HCT116 (cell line): Measurements from ENCODE around the gene P4HA2. TPM values are rescaled to one million over a fixed set of nuclear protein-coding genes. Genes with fewer than 3 reads are reported as not detected.

ENCODE experiments used
- ATAC-seq: fragments of 200-7000 bp; cut with Tn5 transposase; 2 replicates; pipeline ENCODE4 v1.9.1; 2020; ENCODE audit warnings: mild to moderate bottlenecking, moderate library complexity
- BruUV-seq: library from RNA; stranded (reverse); fragments of 400-500 nt; replicated peaks from 2 replicates; lab custom pipeline; 2021; lab: Mats Ljungman, UMichigan
- CTCF ChIA-PET: fragments of 300-600 bp; sonication (Branson Sonifier 250); formaldehyde crosslinking; loops from one replicate; lab custom pipeline; 2021; ENCODE audit warnings: antibody characterized with exemption; lab: Charles Lee
- POLR2A ChIA-PET: fragments of 300-600, 350-600 bp; sonication (Branson Sonifier 250); formaldehyde crosslinking; loops from one replicate; lab custom pipeline; 2021; ENCODE audit warnings: antibody characterized with exemption; lab: Charles Lee
- RAD21 ChIA-PET, 2 experiments: fragments of 300-600 bp; sonication (Branson Sonifier 250); formaldehyde crosslinking; loops; one replicate each; lab custom pipeline; 2023; ENCODE audit warnings: low total read pairs in 2 of 2; ENCODE audit not compliant: uncharacterized antibody in 2 of 2, unreplicated experiment in 2 of 2, low non-redundant PET in 1 of 2; lab: Charles Lee
- DNase-seq: peaks from one replicate; pipeline ENCODE4 v3.0.0-alpha.2; 2010; ENCODE audit warnings: low read depth, low spot score
- H2AFZ ChIP-seq: fragments of 200-600 bp; shearing (Covaris generic), sonication (generic); 2 replicates; pipeline ENCODE4 v1.6.1; 2017; ENCODE audit warnings: low read depth, mixed run types, mixed read lengths, antibody characterized with exemption, low read length; ENCODE audit not compliant: poor library complexity, severe bottlenecking
- H3K27ac ChIP-seq: 2 replicates; pipeline ENCODE4 v1.5.1; 2012; ENCODE audit warnings: low read depth, low read length
- H3K27me3 ChIP-seq: fragments of 200-600 bp; sonication (generic); 2 replicates; pipeline ENCODE4 v1.6.1; 2016; ENCODE audit warnings: mixed run types, low read length, mixed read lengths; ENCODE audit not compliant: insufficient read depth
- H3K36me3 ChIP-seq, 2 experiments: fragments of 200-500 bp in 1 of 2; fragments of 200-600 bp in 1 of 2; sonication (Bioruptor generic) in 1 of 2; sonication (generic) in 1 of 2; 2 replicates each; pipeline versions ENCODE4 v1.5.1 to v1.6.1; 2014 to 2016; ENCODE audit warnings: low read length in 2 of 2, inconsistent platforms in 1 of 2, mixed read lengths in 1 of 2, mixed run types in 1 of 2; ENCODE audit not compliant: insufficient read depth in 2 of 2, control insufficient read depth in 1 of 2
- H3K4me1 ChIP-seq, 2 experiments: fragments of 200-600 bp in 1 of 2; sonication (generic) in 1 of 2; 2 replicates each; pipeline versions ENCODE4 v1.5.1 to v1.6.1; 2012 to 2017; ENCODE audit warnings: low read length in 2 of 2, inconsistent platforms in 1 of 2, mild to moderate bottlenecking in 1 of 2, mixed read lengths in 1 of 2, mixed run types in 1 of 2, moderate library complexity in 1 of 2; ENCODE audit not compliant: insufficient read depth in 2 of 2, control insufficient read depth in 1 of 2
- H3K4me2 ChIP-seq: fragments of 200-600 bp; sonication (generic); 2 replicates; pipeline ENCODE4 v1.6.1; 2017; ENCODE audit warnings: mixed run types, low read length, mixed read lengths
- H3K4me3 ChIP-seq, 2 experiments: fragments of 200-600 bp in 1 of 2; sonication (generic) in 1 of 2; replicated peaks in 1 of 2; 2 replicates each; pipeline ENCODE4 v1.5.1; 2011 to 2016; ENCODE audit warnings: low read length in 2 of 2, control low read depth in 1 of 2, low read depth in 1 of 2, mild to moderate bottlenecking in 1 of 2, mixed read lengths in 1 of 2, mixed run types in 1 of 2
- H3K79me2 ChIP-seq: fragments of 200-600 bp; sonication (generic); 2 replicates; pipeline ENCODE4 v1.6.1; 2017; ENCODE audit warnings: mild to moderate bottlenecking, mixed run types, low read length, moderate library complexity, mixed read lengths; ENCODE audit not compliant: insufficient read depth
- H3K9ac ChIP-seq: fragments of 200-600 bp; sonication (generic); 2 replicates; pipeline ENCODE4 v1.6.1; 2016; ENCODE audit warnings: low read length, mixed read lengths
- H3K9me2 ChIP-seq: fragments of 200-600 bp; sonication (generic), shearing (Covaris generic); 2 replicates; pipeline ENCODE4 v1.6.1; 2017; ENCODE audit warnings: mixed run types, mild to moderate bottlenecking, moderate library complexity; ENCODE audit not compliant: insufficient read depth
- H3K9me3 ChIP-seq, 2 experiments: fragments of 200-500 bp in 1 of 2; fragments of 200-600 bp in 1 of 2; sonication (Bioruptor generic) in 1 of 2; sonication (generic) in 1 of 2; 2 replicates each; pipeline ENCODE4 v1.6.1; 2014 to 2017; ENCODE audit warnings: low read length in 2 of 2, mixed read lengths in 2 of 2, inconsistent platforms in 1 of 2, low read depth in 1 of 2, mild to moderate bottlenecking in 1 of 2, mixed run types in 1 of 2, moderate library complexity in 1 of 2; ENCODE audit not compliant: control insufficient read depth in 1 of 2, insufficient read depth in 1 of 2
- H4K20me1 ChIP-seq: fragments of 200-600 bp; sonication (generic), shearing (Covaris generic); 2 replicates; pipeline ENCODE4 v1.6.1; 2017; ENCODE audit warnings: mixed run types, mild to moderate bottlenecking, moderate library complexity; ENCODE audit not compliant: insufficient read depth
- CBX3 ChIP-seq: IDR thresholded peaks from 2 replicates; pipeline ENCODE4 v1.6.1; 2012; ENCODE audit warnings: low read depth
- CEBPB ChIP-seq: IDR thresholded peaks from 2 replicates; pipeline ENCODE4 v1.6.1; 2012; ENCODE audit warnings: low read depth
- EGR1 ChIP-seq: IDR thresholded peaks from 2 replicates; pipeline ENCODE4 v1.6.1; 2012; ENCODE audit warnings: low read depth
- ELF1 ChIP-seq: IDR thresholded peaks from 2 replicates; pipeline ENCODE4 v1.6.1; 2012; ENCODE audit warnings: low read depth, borderline replicate concordance
- EZH2 ChIP-seq: fragments of 200-600 bp; sonication (generic); IDR thresholded peaks from 2 replicates; pipeline ENCODE4 v1.6.1; 2017; ENCODE audit warnings: antibody characterized with exemption, mixed run types
- EZH2phosphoT487 ChIP-seq: fragments of 200-600 bp; IDR thresholded peaks from 2 replicates; pipeline ENCODE4 v1.6.1; 2018; ENCODE audit warnings: antibody characterized with exemption, borderline replicate concordance
- FOSL1 ChIP-seq: IDR thresholded peaks from 2 replicates; pipeline ENCODE4 v1.6.1; 2012; ENCODE audit warnings: low read depth
- JUND ChIP-seq: IDR thresholded peaks from 2 replicates; pipeline ENCODE4 v1.6.1; 2012
- MAX ChIP-seq: IDR thresholded peaks from 2 replicates; pipeline ENCODE4 v1.6.1; 2012
- POLR2AphosphoS5 ChIP-seq: IDR thresholded peaks from 2 replicates; pipeline ENCODE4 v1.6.1; 2011; ENCODE audit warnings: mild to moderate bottlenecking, low read depth, low read length, moderate library complexity
- RAD21 ChIP-seq: IDR thresholded peaks from 2 replicates; pipeline ENCODE4 v1.6.1; 2012; ENCODE audit warnings: low read depth, mild to moderate bottlenecking
- REST ChIP-seq: IDR thresholded peaks from 2 replicates; pipeline ENCODE4 v1.6.1; 2012; ENCODE audit warnings: low read depth
- SP1 ChIP-seq: IDR thresholded peaks from 2 replicates; pipeline ENCODE4 v1.6.1; 2012; ENCODE audit warnings: low read depth
- SRF ChIP-seq: IDR thresholded peaks from 2 replicates; pipeline ENCODE4 v1.6.1; 2012; ENCODE audit warnings: low read depth
- TCF7L2 ChIP-seq: IDR thresholded peaks from 2 replicates; pipeline ENCODE4 v1.7.0; 2011; ENCODE audit warnings: borderline replicate concordance, inconsistent platforms; ENCODE audit not compliant: insufficient read depth, insufficient read length; ENCODE audit errors: extremely low read depth
- YY1 ChIP-seq: IDR thresholded peaks from 2 replicates; pipeline ENCODE4 v1.6.1; 2011; ENCODE audit warnings: low read length, low read depth, moderate library complexity, mild to moderate bottlenecking; ENCODE audit not compliant: insufficient replicate concordance; ENCODE audit errors: extremely low read depth
- ZFX ChIP-seq: fragments of 450-650 bp; IDR thresholded peaks from 2 replicates; pipeline ENCODE4 v1.6.1; 2017
- ZNF274 ChIP-seq: fragments of 200-500 bp; sonication (Bioruptor generic); IDR thresholded peaks from 2 replicates; pipeline ENCODE4 v1.6.1; 2014; ENCODE audit warnings: mild to moderate bottlenecking, low read depth, low read length, inconsistent platforms
- intact Hi-C: fragments of 100-400 bp; cut with micrococcal nuclease; formaldehyde crosslinking; loops from 2 replicates; pipeline ENCODE4 v1.10.0; 2022
- total RNA-seq: library from RNA; stranded (reverse); gene quantifications from one replicate; pipeline ENCODE4 v1.2.1, GENCODE V29; 2021; ENCODE audit not compliant: unreplicated experiment
- TF ChIP-seq, protein P1 (sequence below): IDR thresholded peaks from 2 replicates; pipeline ENCODE4 v1.6.1; 2011; ENCODE audit warnings: mild to moderate bottlenecking, low read length, moderate library complexity; ENCODE audit not compliant: insufficient replicate concordance; ENCODE audit errors: extremely low read depth

The P4HA2 gene
- total RNA-seq, 1 experiment from 2014 or later = 29.0 TPM

GRCh38 chr5:132209901-132210545 lies 17.6 kb downstream of the P4HA2 start:
- Histone ChIP-seq H4K20me1 (no peaks in the 10 kb centered on the region), H3K4me1 (peaks cover 0 to under 1% of the 10 kb centered on the region in 2 experiments; a peak in 1 of 4 replicates), H3K9me3 (no peaks in the 10 kb centered on the region), H3K4me2 (no peak overlapping the region), H3K9ac (no peak overlapping the region), H3K9me2 (no peaks in the 10 kb centered on the region), H3K27ac (no peak overlapping the region), H3K36me3 (peaks cover 11 to 25% of the 10 kb centered on the region in 2 experiments; a peak in 3 of 4 replicates), H3K27me3 (no peaks in the 10 kb centered on the region), H3K4me3 (no peak overlapping the region), H3K79me2 (no peaks in the 10 kb centered on the region), H2AFZ (no peak overlapping the region)
- ChIA-PET RAD21 (no interaction called here), POLR2A (no interaction called here), CTCF (no interaction called here)
- ATAC-seq (no peak), DNase-seq (no peak)
- BruUV-seq = no TSS peak
- TF ChIP-seq EZH2 (no peak), RAD21 (no peak), SRF (no peak), SP1 (no peak), EZH2phosphoT487 (no peak), ELF1 (no peak), ZFX (no peak), YY1 (no peak), FOSL1 (no peak), ZNF274 (no peak), REST (no peak), CEBPB (no peak), EGR1 (no peak), POLR2AphosphoS5 (no peak), JUND (no peak), TCF7L2 (no peak), CBX3 (no peak), MAX (no peak)
- TF ChIP-seq, protein P1, sequence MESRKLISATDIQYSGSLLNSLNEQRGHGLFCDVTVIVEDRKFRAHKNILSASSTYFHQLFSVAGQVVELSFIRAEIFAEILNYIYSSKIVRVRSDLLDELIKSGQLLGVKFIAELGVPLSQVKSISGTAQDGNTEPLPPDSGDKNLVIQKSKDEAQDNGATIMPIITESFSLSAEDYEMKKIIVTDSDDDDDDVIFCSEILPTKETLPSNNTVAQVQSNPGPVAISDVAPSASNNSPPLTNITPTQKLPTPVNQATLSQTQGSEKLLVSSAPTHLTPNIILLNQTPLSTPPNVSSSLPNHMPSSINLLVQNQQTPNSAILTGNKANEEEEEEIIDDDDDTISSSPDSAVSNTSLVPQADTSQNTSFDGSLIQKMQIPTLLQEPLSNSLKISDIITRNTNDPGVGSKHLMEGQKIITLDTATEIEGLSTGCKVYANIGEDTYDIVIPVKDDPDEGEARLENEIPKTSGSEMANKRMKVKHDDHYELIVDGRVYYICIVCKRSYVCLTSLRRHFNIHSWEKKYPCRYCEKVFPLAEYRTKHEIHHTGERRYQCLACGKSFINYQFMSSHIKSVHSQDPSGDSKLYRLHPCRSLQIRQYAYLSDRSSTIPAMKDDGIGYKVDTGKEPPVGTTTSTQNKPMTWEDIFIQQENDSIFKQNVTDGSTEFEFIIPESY = no peak
- intact Hi-C loops = no loop called here
